Lower lobe of right lung (tissue), 2 donors: ENCODE measurements around the gene SMIM24. TPM values are rescaled to one million over a fixed set of nuclear protein-coding genes. Genes with fewer than 3 reads are reported as not detected.
A peak's percentile ranks its signal among the peaks of the same experiment; 100 is the strongest.
"Not testable (repeated sequence)": the region's sequence is repeated elsewhere in the genome, so short reads cannot be mapped to it uniquely, and the experiment has no call there.

ENCODE experiments used
- ATAC-seq, 2 donors: fragments of 200-7000 bp; cut with Tn5 transposase; one replicate each; pipeline ENCODE4 v1.9.1; 2020 to 2022; ENCODE audit warnings: mild to moderate bottlenecking in 2 of 2, moderate library complexity in 2 of 2
- DNase-seq: peaks from one replicate; pipeline ENCODE4 v3.0.0-alpha.2; 2020
- H3K27ac ChIP-seq: fragments of 200-600 bp; one replicate; pipeline ENCODE4 v1.8.0; 2022
- H3K27me3 ChIP-seq: fragments of 200-600 bp; one replicate; pipeline ENCODE4 v1.8.0; 2022; ENCODE audit warnings: low read depth
- H3K36me3 ChIP-seq: fragments of 200-600 bp; one replicate; pipeline ENCODE4 v1.8.0; 2022; ENCODE audit warnings: mild to moderate bottlenecking
- H3K4me1 ChIP-seq: fragments of 200-600 bp; one replicate; pipeline ENCODE4 v1.8.0; 2022
- H3K4me3 ChIP-seq: fragments of 200-600 bp; one replicate; pipeline ENCODE4 v1.8.0; 2022; ENCODE audit warnings: mild to moderate bottlenecking
- H3K9me3 ChIP-seq: fragments of 200-600 bp; one replicate; pipeline ENCODE4 v1.8.0; 2022
- CTCF ChIP-seq: fragments of 200-600 bp; IDR thresholded peaks from one replicate; pipeline ENCODE4 v1.8.0; 2022; ENCODE audit warnings: antibody characterized with exemption, mild to moderate bottlenecking
- intact Hi-C: fragments of 100-400 bp; cut with DNase I; formaldehyde crosslinking; loops from one replicate; pipeline ENCODE4 v1.11.0; 2022
- total RNA-seq: library from RNA; stranded (reverse); fragmentation: NEBNext Ultra II Directional; extraction: Animal tissue kit (Norgen Biotek cat#: 25700); gene quantifications from one replicate; pipeline ENCODE4 v1.2.1, GENCODE V29; 2021
- donor health status: DM: no; HTN: yes; CAD: no; lungs with severe emphysema.

The SMIM24 gene
- total RNA-seq, 1 donor from 2014 or later: not detected

- peaks cover 58% of the 10 kb centered on the region for H3K36me3 ChIP-seq
- peak overlapping the region; percentile 77 for H3K27ac ChIP-seq
- ATAC-seq (no peak), DNase-seq (no peak)
- no peaks in the 10 kb centered on the region for H3K9me3 ChIP-seq
- H3K27me3 ChIP-seq: no peaks in the 10 kb centered on the region
- intact Hi-C loops: no loop called here
- H3K4me3 ChIP-seq: no peak overlapping the region
- H3K4me1 ChIP-seq: peaks cover 35% of the 10 kb centered on the region
- TF ChIP-seq CTCF: no peak
Measured at GRCh38 chr19:3456925-3457527, 23.3 kb downstream of the SMIM24 start.

- no peak for ATAC-seq
- no peak for TF ChIP-seq CTCF
- DNase-seq: no peak
- intact Hi-C loops: no loop called here
- Histone ChIP-seq H3K27ac (no peak overlapping the region), H3K4me1 (peaks cover 41% of the 10 kb centered on the region), H3K27me3 (no peaks in the 10 kb centered on the region), H3K36me3 (peaks cover 62% of the 10 kb centered on the region), H3K9me3 (no peaks in the 10 kb centered on the region), H3K4me3 (no peak overlapping the region)
Measured at GRCh38 chr19:3455960-3456601, 24.2 kb downstream of the SMIM24 start.

- no peak for TF ChIP-seq CTCF
- H3K27ac ChIP-seq: no peak overlapping the region
- ATAC-seq: no peak
- H3K9me3 ChIP-seq: no peaks in the 10 kb centered on the region
- peaks cover 67% of the 10 kb centered on the region for H3K36me3 ChIP-seq
- intact Hi-C loops: no loop called here
- H3K27me3 ChIP-seq: no peaks in the 10 kb centered on the region
- DNase-seq: no peak
- H3K4me3 ChIP-seq: no peak overlapping the region
- peaks cover 47% of the 10 kb centered on the region for H3K4me1 ChIP-seq
Measured at GRCh38 chr19:3455393-3455955, 24.9 kb downstream of the SMIM24 start.

GRCh38 chr19:3454656-3455392 is 25.5 kb downstream of the SMIM24 start:
- ATAC-seq: no peak
- no peak for TF ChIP-seq CTCF
- Histone ChIP-seq H3K36me3 (peaks cover 74% of the 10 kb centered on the region), H3K9me3 (no peaks in the 10 kb centered on the region), H3K27me3 (no peaks in the 10 kb centered on the region), H3K27ac (no peak overlapping the region), H3K4me1 (peaks cover 44% of the 10 kb centered on the region), H3K4me3 (no peak overlapping the region)
- intact Hi-C loops: no loop called here
- DNase-seq: no peak

- no peak for TF ChIP-seq CTCF
- H3K9me3 ChIP-seq: no peaks in the 10 kb centered on the region
- intact Hi-C loops: no loop called here
- no peak overlapping the region for H3K27ac ChIP-seq
- H3K4me1 ChIP-seq: peaks cover 34% of the 10 kb centered on the region
- no peak overlapping the region for H3K4me3 ChIP-seq
- ATAC-seq: no peak
- no peaks in the 10 kb centered on the region for H3K27me3 ChIP-seq
- H3K36me3 ChIP-seq: peaks cover 83% of the 10 kb centered on the region
- DNase-seq: no peak
Measured at GRCh38 chr19:3453840-3454239, 26.5 kb downstream of the SMIM24 start.

- H3K27me3 ChIP-seq, H3K27ac ChIP-seq, DNase-seq, intact Hi-C loops, H3K4me3 ChIP-seq, ATAC-seq, H3K9me3 ChIP-seq: not testable (repeated sequence)
- H3K4me1 ChIP-seq: peaks cover 24% of the 10 kb centered on the region
- peaks cover 93% of the 10 kb centered on the region for H3K36me3 ChIP-seq
Measured at GRCh38 chr19:3452942-3453214, 27.4 kb downstream of the SMIM24 start.
